Lung (tissue), 16 donors: Measurements from ENCODE around the gene NLGN3. TPM values are rescaled to one million over a fixed set of nuclear protein-coding genes. Genes with fewer than 3 reads are reported as not detected.

Source experiments
- ATAC-seq: fragments of 200-7000 bp; cut with Tn5 transposase; one replicate; pipeline ENCODE4 v1.9.1; 2020; ENCODE audit warnings: moderate number of reproducible peaks; ENCODE audit not compliant: insufficient read depth, low FRiP score
- DNase-seq, 3 donors: peaks; one replicate each; pipeline ENCODE4 v3.0.0-alpha.2; 2013 to 2017
- H3K27ac ChIP-seq, 2 donors: one replicate each; pipeline ENCODE4 v1.5.1; 2013; ENCODE audit warnings: mild to moderate bottlenecking in 2 of 2, moderate library complexity in 2 of 2, control low read depth in 1 of 2, inconsistent platforms in 1 of 2, low read depth in 1 of 2, low read length in 1 of 2
- H3K27me3 ChIP-seq, 3 donors: one replicate each; pipeline ENCODE4 v1.5.1; 2013; ENCODE audit warnings: low read length in 2 of 3; ENCODE audit not compliant: control insufficient read depth in 3 of 3, insufficient read depth in 3 of 3
- H3K36me3 ChIP-seq, 4 donors: one replicate each; pipeline ENCODE4 v1.5.1; 2013; ENCODE audit warnings: low read length in 4 of 4, mild to moderate bottlenecking in 1 of 4, moderate library complexity in 1 of 4; ENCODE audit not compliant: control insufficient read depth in 4 of 4, insufficient read depth in 4 of 4
- H3K4me1 ChIP-seq, 5 donors: one replicate each; pipeline ENCODE4 v1.5.1; 2013; ENCODE audit warnings: low read length in 5 of 5, mild to moderate bottlenecking in 2 of 5, moderate library complexity in 1 of 5; ENCODE audit not compliant: control insufficient read depth in 5 of 5, insufficient read depth in 5 of 5
- H3K4me3 ChIP-seq: one replicate; pipeline ENCODE4 v1.5.1; 2013; ENCODE audit warnings: mild to moderate bottlenecking, control low read depth, moderate library complexity
- H3K9ac ChIP-seq, 2 donors: one replicate each; pipeline ENCODE4 v1.5.1; 2013; ENCODE audit warnings: low read length in 2 of 2, control low read depth in 1 of 2; ENCODE audit not compliant: insufficient read depth in 1 of 2
- H3K9me3 ChIP-seq, 4 donors: one replicate each; pipeline ENCODE4 v1.5.1; 2013; ENCODE audit warnings: low read length in 3 of 4, mild to moderate bottlenecking in 1 of 4, moderate library complexity in 1 of 4; ENCODE audit not compliant: control insufficient read depth in 4 of 4, insufficient read depth in 3 of 4
- CTCF ChIP-seq: IDR thresholded peaks from 2 replicates; pipeline ENCODE4 v1.5.1; 2012; ENCODE audit warnings: mild to moderate bottlenecking; ENCODE audit errors: control extremely low read depth, extremely low read depth
- WGBS, 2 donors: extraction: QIAGEN DNeasy Blood & Tissue Kit; methylation state at CpG; one replicate each; pipeline ENCODE4 v1.1.7; 2013; 5-methylcytosine and 5-hydroxymethylcytosine counted together
- long read RNA-seq, 5 donors: transcript quantifications; one replicate each; lab custom pipeline, GENCODE V29; 2026
- polyA plus RNA-seq, 2 donors: library from polyadenylated mRNA; stranded (reverse); fragments of 200-250 nt; gene quantifications; one replicate each; pipeline ENCODE4 v1.2.1, GENCODE V29; 2013
- total RNA-seq, 2 donors: library from RNA; depleted of rRNA in 1 of 2; stranded (reverse); fragments of >200 nt in 1 of 2; gene quantifications; one replicate each; pipeline ENCODE4 v1.2.1, GENCODE V29; 2014 to 2021
- donor health status: control.
- donor health status: control.
- donor health status: Bipolar disorder and iron deficiency.
- donor health status: healthy.
- donor health status: DM: yes; HTN: yes; CAD: no.

NLGN3 gene
- 1 to 10 TPM in 1 of 2 donors, under 1 TPM in 1; 0.86 to 1.5 TPM for total RNA-seq
- polyA plus RNA-seq = under 1 TPM; 0.20 to 0.71 TPM
- long read RNA-seq, donor 1, partial matches to known transcripts = 0 of 1 reads
- long read RNA-seq, donor 1, other reads (novel, unspliced or antisense) = 0 of 1 reads
- long read RNA-seq, donor 2 = 0 reads
- long read RNA-seq, donor 3, partial matches to known transcripts = 0 of 1 reads
- long read RNA-seq, donor 3, other reads (novel, unspliced or antisense) = 0 of 1 reads
- long read RNA-seq, donor 4 = 0 reads
- long read RNA-seq, donor 5, partial matches to known transcripts = 0 of 1 reads
- long read RNA-seq, donor 5, other reads (novel, unspliced or antisense) = 0 of 1 reads

GRCh38 chrX:71144651-71145050 lies at the start of gene NLGN3:
NLGN3 (plus strand) TSS chrX:71144841; CDS start chrX:71147750, 2,909 bp downstream.
- Histone ChIP-seq H3K9me3 (no peaks in the 10 kb centered on the region), H3K4me3 (no peak within 1 kb of the TSS), H3K27me3 (no peaks in the 10 kb centered on the region), H3K9ac (no peak within 1 kb of the TSS), H3K4me1 (peaks cover 0 to 8% (median 5%) of the 10 kb centered on the region in 5 donors), H3K27ac (no peak within 1 kb of the TSS), H3K36me3 (peaks cover 0 to 6% (median 3%) of the 10 kb centered on the region in 4 donors)
- no peak for ATAC-seq
- DNase-seq = peak; percentile 36 to 53 (median 47)
- no peak for TF ChIP-seq CTCF
- 22 to 38% methylated on average over 16 to 28 of the region's 28 CpGs for WGBS, 2 donors

GRCh38 chrX:71095033-71095432 lies 49.6 kb upstream of the NLGN3 start:
- no peak for TF ChIP-seq CTCF
- WGBS, 2 donors = 26 to 41% methylated on average over 6 of the region's 6 CpGs
- Histone ChIP-seq H3K9ac (no peak overlapping the region), H3K27me3 (no peaks in the 10 kb centered on the region), H3K27ac (no peak overlapping the region), H3K4me1 (peaks cover 0 to 23% (median 0%) of the 10 kb centered on the region in 5 donors), H3K4me3 (no peak overlapping the region), H3K9me3 (no peaks in the 10 kb centered on the region), H3K36me3 (no peaks in the 10 kb centered on the region)
- no peak for ATAC-seq
- no peak for DNase-seq

GRCh38 chrX:71095555-71095980 lies 49.1 kb upstream of the NLGN3 start, which contains the start of gene FOXO4:
FOXO4 (plus strand) TSS chrX:71095851; CDS start chrX:71096529, 678 bp downstream.
- peak; percentile 84 for ATAC-seq
- no peaks in the 10 kb centered on the region for H3K27me3 ChIP-seq
- peaks cover 0 to 23% (median 0%) of the 10 kb centered on the region in 5 donors for H3K4me1 ChIP-seq
- no peak for TF ChIP-seq CTCF
- peak within 1 kb of the TSS; percentile 59 to 81 for H3K27ac ChIP-seq
- H3K9ac ChIP-seq = peak within 1 kb of the TSS in 1 of 2 donors; percentile 92
- no peaks in the 10 kb centered on the region for H3K36me3 ChIP-seq
- peak; percentile 93 to 94 (median 93) for DNase-seq
- 1 to 10% methylated on average over 29 of the region's 29 CpGs for WGBS, 2 donors
- peak within 1 kb of the TSS; percentile 58 for H3K4me3 ChIP-seq
- peaks cover 0 to 2% (median 0%) of the 10 kb centered on the region in 4 donors for H3K9me3 ChIP-seq
